ENCODE results near the gene BEX3. TPM values are rescaled to one million over a fixed set of nuclear protein-coding genes. Genes with fewer than 3 reads are reported as not detected.
A peak's percentile ranks its signal among the peaks of the same experiment; 100 is the strongest.
"Not testable (repeated sequence)": the region's sequence is repeated elsewhere in the genome, so short reads cannot be mapped to it uniquely, and the experiment has no call there.

BEX3 gene
- total RNA-seq, result 83.2 TPM

GRCh38 chrX:103376118-103376978 lies at the start of gene BEX3:
BEX3 (plus strand) TSS chrX:103376538; CDS start chrX:103377522, 984 bp downstream.
- intact Hi-C loops (cut with DNase I), result no loop called here
- peak; percentile 69 for DNase-seq (ENCODE audit: low spot score)
- peak; percentile 89 for ATAC-seq

DNA sequence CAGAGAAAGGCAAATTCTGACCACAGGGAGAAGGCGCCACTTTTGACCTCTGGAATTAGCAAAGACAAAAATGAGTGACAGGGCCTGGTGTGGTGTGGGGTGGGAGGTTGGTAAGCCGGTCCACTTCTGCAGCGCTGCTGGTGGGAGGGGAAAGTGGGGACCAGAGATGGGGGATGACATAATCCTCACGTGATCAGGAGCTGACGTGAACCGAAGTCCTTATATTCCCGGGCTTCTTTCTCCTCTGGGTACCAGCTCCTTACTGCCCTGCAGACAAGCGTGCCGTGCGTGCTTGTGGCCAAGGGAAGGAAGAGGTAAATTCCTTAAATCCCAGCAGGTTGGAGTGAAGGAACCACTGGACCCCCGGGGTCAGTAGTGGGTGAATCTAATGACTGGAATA lies 46.3 kb upstream of the BEX3 start, which contains the start of gene TCEAL7:
TSS of gene TCEAL7 (plus strand) at position 249 of the 400 bp plus-strand sequence. CDS start 1,165 bp downstream, outside the sequence.
- ATAC-seq (peak; percentile 96), DNase-seq (ENCODE audit: low spot score) (peak; percentile 62)
- intact Hi-C loops (cut with DNase I), result no loop called here

DNA sequence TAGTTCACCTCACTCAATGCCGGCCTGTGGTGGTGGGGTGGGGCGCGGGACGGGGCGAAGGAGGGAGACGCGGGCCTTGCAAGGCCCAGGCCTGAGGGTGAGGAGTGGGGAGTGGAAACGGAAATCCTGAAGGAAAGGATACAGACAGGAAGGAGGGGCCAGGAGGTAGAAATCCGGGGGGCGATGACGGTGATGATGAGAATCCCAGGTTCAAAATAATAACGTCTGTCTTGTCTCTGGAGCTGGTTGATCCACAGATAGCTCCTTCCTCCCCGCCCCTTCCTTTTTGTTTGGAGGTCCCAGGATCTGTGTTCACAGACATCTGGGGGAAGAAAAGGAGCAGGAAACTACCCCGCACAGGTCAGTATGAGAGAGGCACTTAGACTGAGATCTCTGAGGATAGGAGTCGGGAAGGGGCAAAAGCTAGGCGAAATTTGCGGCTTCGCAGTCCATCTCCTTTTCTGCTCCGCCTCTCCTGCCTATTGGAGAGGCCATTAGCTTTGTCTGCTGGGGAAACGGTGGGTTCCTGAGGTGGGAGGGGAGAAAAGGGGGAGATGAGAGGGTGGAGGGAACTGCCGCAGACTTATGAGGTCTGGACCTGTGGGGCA lies 45.6 kb upstream of the BEX3 start:
- peak; percentile 84 for ATAC-seq
- no peak for DNase-seq (ENCODE audit: low spot score)
- intact Hi-C loops (cut with DNase I), result no loop called here

GRCh38 chrX:103338663-103339062 lies 37.7 kb upstream of the BEX3 start:
- intact Hi-C loops (cut with DNase I), result no loop called here
- DNase-seq (ENCODE audit: low spot score) (no peak), ATAC-seq (no peak)

DNA sequence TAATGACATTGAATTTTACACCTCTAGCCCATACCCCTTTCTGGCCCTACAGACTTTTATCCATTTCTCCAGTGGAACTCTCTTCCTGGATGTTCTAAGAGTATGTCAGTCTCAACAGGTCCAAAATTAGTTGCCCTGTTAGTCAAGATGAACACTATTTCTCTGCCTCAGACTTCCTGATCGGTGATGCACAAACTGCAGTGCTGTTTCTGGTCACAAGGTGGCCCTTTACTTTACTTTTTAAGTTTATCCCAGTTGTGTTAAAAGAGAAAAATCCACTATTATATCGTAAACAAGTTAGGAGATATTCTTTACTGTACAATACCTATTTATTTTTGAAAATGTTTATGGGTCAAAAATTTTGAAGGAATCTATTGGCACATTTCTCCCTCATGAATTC lies 33.2 kb upstream of the BEX3 start:
- intact Hi-C loops (cut with DNase I), result no loop called here
- no peak for ATAC-seq
- no peak for DNase-seq (ENCODE audit: low spot score)

DNA sequence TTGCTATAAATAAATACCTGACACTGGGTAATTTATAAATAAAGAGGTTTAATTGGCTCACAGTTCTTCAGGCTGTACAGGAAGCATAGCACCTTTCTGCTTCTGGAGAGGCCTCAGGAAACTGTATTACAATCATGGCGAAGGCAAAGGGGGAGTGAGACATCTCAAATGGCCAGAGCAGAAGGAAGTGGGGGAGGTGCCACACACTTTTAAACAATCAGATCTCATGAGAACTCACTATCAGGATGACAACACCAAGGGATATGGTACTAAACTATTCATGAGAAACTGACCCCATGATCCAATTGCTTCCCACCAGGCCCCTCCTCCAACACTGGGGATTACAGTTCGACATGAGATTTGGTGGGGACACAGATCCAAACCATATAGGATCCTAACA lies 31.7 kb upstream of the BEX3 start:
- intact Hi-C loops (cut with DNase I), result no loop called here
- DNase-seq (ENCODE audit: low spot score) (no peak), ATAC-seq (no peak)

DNA sequence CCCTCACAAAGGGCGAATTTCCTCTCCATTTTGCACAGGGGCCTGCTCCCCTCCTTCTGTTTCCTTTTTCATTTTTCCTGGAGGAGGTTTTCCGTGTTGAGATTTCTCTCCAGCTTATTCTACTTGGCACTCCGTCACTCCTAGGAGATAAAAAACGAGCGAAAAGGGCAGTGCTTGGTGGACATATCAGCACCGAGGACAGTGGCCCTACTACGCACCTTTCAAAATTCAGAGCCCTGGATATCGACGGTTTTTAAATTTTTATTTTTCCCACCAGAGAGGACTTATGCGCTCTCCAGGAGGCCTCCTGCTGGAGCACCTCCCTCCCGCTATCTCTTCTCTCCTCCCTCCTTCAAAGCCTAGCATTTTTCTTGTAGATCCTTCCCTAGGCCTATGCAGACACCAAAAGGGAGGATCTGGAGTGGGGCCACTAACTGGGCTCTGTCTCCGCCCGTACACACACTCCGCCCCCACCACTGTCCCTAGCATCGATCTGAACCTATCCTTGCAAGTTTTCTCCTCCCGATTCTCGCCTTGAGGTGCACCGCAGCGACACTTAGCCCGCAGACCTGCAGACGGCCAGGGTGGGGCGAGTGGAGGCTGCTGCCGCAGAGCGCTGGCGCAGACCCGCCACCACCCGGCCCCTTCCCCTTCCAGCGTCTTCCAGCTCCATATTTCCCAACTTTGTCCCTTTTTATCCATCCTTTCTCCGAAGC lies 28.5 kb upstream of the BEX3 start:
- ATAC-seq (no peak), DNase-seq (ENCODE audit: low spot score) (no peak)
- intact Hi-C loops (cut with DNase I), result no loop called here

- peak; percentile 98 for ATAC-seq
- DNase-seq (ENCODE audit: low spot score), result peak; percentile 81
- intact Hi-C loops (cut with DNase I), result no loop called here
These were observed 20.1 kb upstream of the BEX3 start, which contains the start of gene TCEAL9 for GRCh38 chrX:103356130-103356798. TCEAL9 (plus strand) TSS chrX:103356506; CDS start chrX:103357685, 1,179 bp downstream.

GRCh38 chrX:103356858-103357257 lies 19.5 kb upstream of the BEX3 start:
- ATAC-seq (peak; percentile 86), DNase-seq (ENCODE audit: low spot score) (no peak)
- intact Hi-C loops (cut with DNase I), result no loop called here

GRCh38 chrX:103357871-103358270 lies 18.5 kb upstream of the BEX3 start:
- DNase-seq (ENCODE audit: low spot score) (no peak), ATAC-seq (no peak)
- intact Hi-C loops (cut with DNase I), result no loop called here

DNA sequence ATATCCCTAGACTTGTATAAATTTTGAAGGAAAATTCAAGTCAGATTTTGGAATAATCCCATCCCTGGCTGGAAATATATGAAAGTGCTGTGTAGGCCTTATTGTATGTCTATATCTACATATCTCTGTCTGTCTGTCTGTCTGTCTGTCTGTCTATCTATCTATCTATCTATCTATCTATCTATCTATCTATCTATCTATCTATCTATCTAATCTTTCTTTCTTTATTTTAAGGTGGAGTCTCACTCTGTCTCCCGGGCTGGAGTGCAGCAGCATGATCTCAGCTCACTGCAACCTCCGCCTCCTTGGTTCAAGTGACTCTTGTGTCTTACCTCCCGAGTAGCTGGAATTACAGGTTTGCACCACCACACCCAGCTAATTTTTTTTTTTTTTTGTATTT lies 16.7 kb upstream of the BEX3 start:
- DNase-seq (ENCODE audit: low spot score); intact Hi-C loops (cut with DNase I); ATAC-seq: not testable (repeated sequence)

DNA sequence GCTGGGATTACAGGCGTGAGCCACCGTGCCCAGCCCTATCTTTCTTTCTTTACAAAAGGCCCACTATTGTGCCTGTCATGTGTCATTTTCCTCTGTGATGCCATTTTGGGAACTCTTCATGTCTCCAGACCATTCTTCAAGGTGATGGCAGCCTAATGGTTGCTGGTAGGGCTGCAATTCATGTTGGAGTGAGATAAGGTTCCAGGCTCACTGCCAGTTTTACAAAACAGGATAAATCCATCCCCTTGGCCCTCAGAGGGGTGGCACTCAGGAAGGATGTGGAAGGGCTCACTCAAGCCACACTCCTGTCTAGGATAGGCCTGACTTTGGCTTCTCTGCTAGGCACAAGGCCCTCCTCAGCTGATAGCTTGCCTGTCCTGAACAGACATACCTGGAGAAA lies 16.2 kb upstream of the BEX3 start:
- intact Hi-C loops (cut with DNase I), result no loop called here
- no peak for DNase-seq (ENCODE audit: low spot score)
- no peak for ATAC-seq

GRCh38 chrX:103360916-103361315 lies 15.4 kb upstream of the BEX3 start:
- intact Hi-C loops (cut with DNase I), result no loop called here
- no peak for ATAC-seq
- DNase-seq (ENCODE audit: low spot score), result no peak

GRCh38 chrX:103361798-103362197 lies 14.5 kb upstream of the BEX3 start:
- intact Hi-C loops (cut with DNase I), result no loop called here
- ATAC-seq (no peak), DNase-seq (ENCODE audit: low spot score) (no peak)

DNA sequence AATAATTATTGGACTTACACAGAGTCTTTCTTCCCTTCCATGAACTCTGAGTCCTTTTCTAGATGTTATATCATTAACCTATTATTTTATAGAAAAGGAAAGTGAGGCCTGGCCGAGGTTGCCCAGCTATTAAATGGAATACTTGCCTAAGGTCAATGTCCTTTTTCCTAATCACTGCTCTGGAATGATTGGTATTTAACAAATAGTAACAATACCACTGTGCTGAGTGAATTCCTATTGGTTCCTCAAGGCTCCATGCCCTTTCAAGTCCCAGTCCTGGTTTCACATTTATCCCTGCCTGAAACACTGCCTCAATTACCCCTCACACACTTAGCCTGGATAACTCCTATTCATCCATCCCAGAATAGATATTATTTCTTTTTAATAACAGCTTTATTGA lies 13.9 kb upstream of the BEX3 start:
- no peak for ATAC-seq
- no peak for DNase-seq (ENCODE audit: low spot score)
- intact Hi-C loops (cut with DNase I), result no loop called here

DNA sequence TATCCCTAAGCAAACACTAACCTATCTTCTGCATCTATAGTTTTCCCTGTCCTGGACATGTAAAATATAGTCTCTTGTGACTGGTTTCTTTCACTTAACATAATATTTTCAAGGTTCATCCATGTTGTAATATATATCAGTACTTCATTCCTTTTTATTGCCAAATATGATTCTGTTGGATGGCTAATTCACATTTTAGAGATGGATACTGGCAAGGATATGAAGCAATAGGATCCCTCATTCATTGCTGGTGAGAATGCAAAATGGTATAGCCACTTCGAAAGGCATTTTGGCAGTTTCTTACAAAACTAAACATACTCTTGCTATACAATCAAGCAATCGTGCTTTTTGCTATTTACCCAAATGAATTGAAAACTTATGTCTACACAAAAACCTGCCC lies 13.3 kb upstream of the BEX3 start:
- intact Hi-C loops (cut with DNase I), result no loop called here
- ATAC-seq, result no peak
- DNase-seq (ENCODE audit: low spot score), result no peak

GRCh38 chrX:103367502-103367901 lies 8.8 kb upstream of the BEX3 start:
- ATAC-seq, result no peak
- no peak for DNase-seq (ENCODE audit: low spot score)
- intact Hi-C loops (cut with DNase I), result no loop called here

- intact Hi-C loops (cut with DNase I), result no loop called here
- ATAC-seq, result no peak
These were observed 6.9 kb upstream of the BEX3 start for GRCh38 chrX:103369479-103369878.

GRCh38 chrX:103372886-103373285 lies 3.5 kb upstream of the BEX3 start:
- intact Hi-C loops (cut with DNase I), result no loop called here
- DNase-seq (ENCODE audit: low spot score) (no peak), ATAC-seq (no peak)

More at GRCh38 chrX:103369479-103369878, 6.9 kb upstream of the BEX3 start:
- no peak for DNase-seq (ENCODE audit: low spot score)

All from sciatic nerve (tissue), 2 donors.